ENCODE results near the gene RNF39. TPM values are rescaled to one million over a fixed set of nuclear protein-coding genes. Genes with fewer than 3 reads are reported as not detected.

The RNF39 gene
- total and polyA plus RNA-seq, 2 experiments from 2014 or later: 0.50 to 0.94 TPM

- TF ChIP-seq REST (IDR thresholded peaks at IDR 0.05; ENCODE audit: unreplicated experiment) (no peak), ZNF331 (CRISPR knock-in tag; IDR thresholded peaks at IDR 0.05; ENCODE audit: low read depth) (no peak), CTCF (conservative IDR thresholded peaks at IDR 0.05; ENCODE audit: low read depth in 2 of 2) (no peak)
Observed at GRCh38 chr6:30097902-30098768, 22.6 kb upstream of the RNF39 start (continued).

GRCh38 chr6:30096829-30097228 is 21.3 kb upstream of the RNF39 start:
- DNase-seq (ENCODE audit: low spot score) (no peak), ATAC-seq (no peak)
- H4K20me1 ChIP-seq (replicated peaks; ENCODE audit: insufficient read depth): no peaks in the 10 kb centered on the region
- Mint-ChIP-seq H3K27ac (no peak overlapping the region), H3K36me3 (ENCODE audit: low read depth) (no peaks in the 10 kb centered on the region; the same call in 2 of the 3 replicates), H3K4me3 (no peak overlapping the region), H3K27me3 (ENCODE audit: insufficient read depth, low read depth, poor library complexity) (peaks cover 54% of the 10 kb centered on the region), H3K9me3 (no peaks in the 10 kb centered on the region; the same call in 2 of the 3 replicates), H3K4me1 (peaks cover 22% of the 10 kb centered on the region)
- H3K4me2 ChIP-seq: no peak overlapping the region
- H3K9me2 ChIP-seq (ENCODE audit: insufficient read depth): no peaks in the 10 kb centered on the region
- no peaks in the 10 kb centered on the region; the same call in 1 of the 2 replicates for H3F3A ChIP-seq (replicated peaks; ENCODE audit: low read depth)
- no peaks in the 10 kb centered on the region for H3K79me2 ChIP-seq (replicated peaks; ENCODE audit: insufficient read depth)
- H3K4me1 ChIP-seq (ENCODE audit: insufficient read depth): peaks cover 19% of the 10 kb centered on the region
- H3K36me3 ChIP-seq (ENCODE audit: insufficient read depth): no peaks in the 10 kb centered on the region
- peaks cover 90% of the 10 kb centered on the region for H3K27me3 ChIP-seq (ENCODE audit: insufficient read depth)
- no peak overlapping the region for H3K4me3 ChIP-seq
- H2AFZ ChIP-seq: no peak overlapping the region
- no peak overlapping the region for H3K27ac ChIP-seq (ENCODE audit: low read depth)
- no peak for TF ChIP-seq JUNB (IDR thresholded peaks at IDR 0.05; ENCODE audit: unreplicated experiment)
- no peak for TF ChIP-seq EZH2 (IDR thresholded peaks at IDR 0.05; ENCODE audit: low read depth, unreplicated experiment)
- TF ChIP-seq REST (IDR thresholded peaks at IDR 0.05; ENCODE audit: unreplicated experiment): no peak
- TF ChIP-seq NANOG (IDR thresholded peaks at IDR 0.05; ENCODE audit: borderline replicate concordance): no peak
- no peak for TF ChIP-seq EZH2phosphoT487 (IDR thresholded peaks at IDR 0.05; ENCODE audit: unreplicated experiment)
